HEK293 (cell line): Measurements from ENCODE around the gene TTLL12.
A peak's percentile ranks its signal among the peaks of the same experiment; 100 is the strongest.

Experiments used
- KLF16 ChIP-seq: fragments of 450-650 bp; formaldehyde crosslinking; IDR thresholded peaks from 2 replicates; pipeline ENCODE4 v1.5.1; 2017; ENCODE audit warnings: missing biosample characterization, missing genetic modification characterization
- SETDB1 ChIP-seq: IDR thresholded peaks from one replicate; pipeline ENCODE4 v1.6.1; 2017; ENCODE audit warnings: mild to moderate bottlenecking, low read length, moderate library complexity, mixed read lengths; ENCODE audit not compliant: insufficient read length
- SP2 ChIP-seq: fragments of 450-650 bp; formaldehyde crosslinking; IDR thresholded peaks from 2 replicates; pipeline ENCODE4 v1.5.1; 2016; ENCODE audit warnings: missing biosample characterization, missing genetic modification characterization
- WT1 ChIP-seq: fragments of 450-650 bp; formaldehyde crosslinking; IDR thresholded peaks from 2 replicates; pipeline ENCODE4 v1.5.1; 2016; ENCODE audit warnings: missing biosample characterization, missing genetic modification characterization
- YY1 ChIP-seq: fragments of 450-650 bp; formaldehyde crosslinking; IDR thresholded peaks from 2 replicates; pipeline ENCODE4 v1.5.1; 2018; ENCODE audit warnings: missing biosample characterization, missing genetic modification characterization
- ZBTB17 ChIP-seq: fragments of 450-650 bp; formaldehyde crosslinking; IDR thresholded peaks from 2 replicates; pipeline ENCODE4 v1.5.1; 2016; ENCODE audit warnings: missing biosample characterization, missing genetic modification characterization
- ZBTB7A ChIP-seq: fragments of 450-650 bp; formaldehyde crosslinking; IDR thresholded peaks from 2 replicates; pipeline ENCODE4 v1.5.1; 2016; ENCODE audit warnings: low read depth, missing biosample characterization, missing genetic modification characterization
- ZFP69B ChIP-seq: fragments of 450-650 bp; formaldehyde crosslinking; IDR thresholded peaks from 2 replicates; pipeline ENCODE4 v1.5.1; 2016; ENCODE audit warnings: missing biosample characterization, missing genetic modification characterization
- ZNF146 ChIP-seq: fragments of 450-650 bp; formaldehyde crosslinking; IDR thresholded peaks from 2 replicates; pipeline ENCODE4 v1.5.1; 2016; ENCODE audit warnings: missing biosample characterization, missing genetic modification characterization
- ZNF175 ChIP-seq: fragments of 450-650 bp; formaldehyde crosslinking; IDR thresholded peaks from 2 replicates; pipeline ENCODE4 v1.5.1; 2016; ENCODE audit warnings: missing biosample characterization, missing genetic modification characterization
- ZNF23 ChIP-seq: fragments of 450-650 bp; formaldehyde crosslinking; IDR thresholded peaks from 2 replicates; pipeline ENCODE4 v1.5.1; 2016; ENCODE audit warnings: missing biosample characterization, missing genetic modification characterization, borderline replicate concordance
- ZNF24 ChIP-seq: fragments of 450-650 bp; formaldehyde crosslinking; IDR thresholded peaks from 2 replicates; pipeline ENCODE4 v1.5.1; 2016; ENCODE audit warnings: missing biosample characterization, missing genetic modification characterization
- ZNF341 ChIP-seq: fragments of 450-650 bp; formaldehyde crosslinking; IDR thresholded peaks from 2 replicates; pipeline ENCODE4; 2016; ENCODE audit warnings: low read depth, missing biosample characterization, missing genetic modification characterization
- ZNF366 ChIP-seq: fragments of 450-650 bp; formaldehyde crosslinking; conservative IDR thresholded peaks from 2 replicates; pipeline ENCODE4 v1.5.1; 2016; ENCODE audit warnings: missing biosample characterization, missing genetic modification characterization
- ZNF423 ChIP-seq: fragments of 450-650 bp; formaldehyde crosslinking; IDR thresholded peaks from 2 replicates; pipeline ENCODE4 v1.5.1; 2016; ENCODE audit warnings: missing biosample characterization, missing genetic modification characterization
- ZNF529 ChIP-seq: fragments of 450-650 bp; formaldehyde crosslinking; IDR thresholded peaks from 2 replicates; pipeline ENCODE4 v1.5.1; 2017; ENCODE audit warnings: missing genetic modification characterization, missing biosample characterization; ENCODE audit not compliant: insufficient replicate concordance
- ZNF76 ChIP-seq: fragments of 450-650 bp; formaldehyde crosslinking; IDR thresholded peaks from 2 replicates; pipeline ENCODE4; 2016; ENCODE audit warnings: low read depth, missing biosample characterization, missing genetic modification characterization, borderline replicate concordance
- ZNF792 ChIP-seq: fragments of 450-650 bp; formaldehyde crosslinking; IDR thresholded peaks from 2 replicates; pipeline ENCODE4 v1.5.1; 2016; ENCODE audit warnings: missing biosample characterization, missing genetic modification characterization
- TF ChIP-seq, protein P1 (sequence below): fragments of 450-650 bp; formaldehyde crosslinking; IDR thresholded peaks from 2 replicates; pipeline ENCODE4; 2016; ENCODE audit warnings: missing biosample characterization, missing genetic modification characterization
- TF ChIP-seq, protein P2 (sequence below): fragments of 450-650 bp; formaldehyde crosslinking; IDR thresholded peaks from 2 replicates; pipeline ENCODE4 v1.5.1; 2016; ENCODE audit warnings: missing biosample characterization, missing genetic modification characterization, borderline replicate concordance
- TF ChIP-seq, protein P3 (sequence below): fragments of 450-650 bp; formaldehyde crosslinking; IDR thresholded peaks from 2 replicates; pipeline ENCODE4 v1.5.1; 2016; ENCODE audit warnings: missing biosample characterization, missing genetic modification characterization
- TF ChIP-seq, protein P4 (sequence below): fragments of 450-650 bp; formaldehyde crosslinking; IDR thresholded peaks from 2 replicates; pipeline ENCODE4 v1.5.1; 2016; ENCODE audit warnings: missing biosample characterization, missing genetic modification characterization
- TF ChIP-seq, protein P5 (sequence below): fragments of 450-650 bp; formaldehyde crosslinking; IDR thresholded peaks from 2 replicates; pipeline ENCODE4 v1.5.1; 2017; ENCODE audit warnings: missing biosample characterization, missing genetic modification characterization
- TF ChIP-seq, protein P6 (sequence below): fragments of 450-650 bp; IDR thresholded peaks from 2 replicates; pipeline ENCODE4 v1.5.1; 2018; ENCODE audit warnings: missing biosample characterization, missing genetic modification characterization
- TF ChIP-seq, protein P7 (sequence below): fragments of 450-650 bp; formaldehyde crosslinking; IDR thresholded peaks from 2 replicates; pipeline ENCODE4 v1.5.1; 2016; ENCODE audit warnings: missing biosample characterization, missing genetic modification characterization, borderline replicate concordance

TTLL12 gene

DNA sequence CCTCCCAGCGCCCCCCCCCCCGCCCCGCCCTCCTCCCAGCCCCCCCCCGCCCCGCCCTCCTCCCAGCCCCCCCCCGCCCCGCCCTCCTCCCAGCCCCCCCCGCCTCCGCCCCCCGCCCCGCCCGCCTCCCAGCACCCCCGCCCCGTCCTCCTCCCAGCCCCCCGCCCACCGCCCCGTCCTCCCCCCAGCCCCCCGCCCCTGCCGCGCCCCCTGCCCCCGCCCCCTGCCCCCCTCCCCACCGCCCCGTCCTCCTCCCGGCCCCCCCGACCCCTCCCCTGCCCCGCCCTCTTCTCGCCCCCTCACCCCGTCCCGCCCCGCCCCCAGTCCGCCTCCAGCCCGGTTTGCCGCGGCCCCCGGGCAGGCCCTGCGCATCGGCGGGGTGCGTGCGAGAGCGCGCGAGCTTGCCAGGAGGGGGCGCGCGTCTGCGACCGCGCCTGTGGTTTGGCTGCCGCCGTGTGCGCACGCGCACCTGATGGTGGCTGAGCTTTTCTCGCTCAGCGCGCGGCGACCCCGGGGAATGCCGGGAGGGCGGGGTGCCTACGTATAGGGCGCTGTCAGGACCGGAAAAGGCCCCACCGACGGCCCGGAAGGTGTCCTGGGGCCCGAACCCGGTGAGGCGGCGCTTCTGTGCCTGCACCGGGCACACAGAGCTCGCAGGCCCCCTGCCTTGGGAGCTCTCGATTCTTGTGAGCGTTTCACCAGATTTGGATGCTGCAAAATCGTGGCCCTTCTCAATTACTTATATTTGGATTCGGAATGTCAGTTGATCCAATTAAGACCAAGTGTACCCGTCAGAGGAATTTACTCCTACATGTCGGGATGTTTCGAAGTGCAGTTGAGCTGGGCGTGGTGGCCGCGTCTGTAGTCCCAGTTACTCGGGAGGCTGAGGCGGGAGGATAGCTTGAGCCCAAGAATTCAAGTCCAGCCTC, 501 bp upstream of the TTLL12 start (continued):
- TF ChIP-seq, protein P1, sequence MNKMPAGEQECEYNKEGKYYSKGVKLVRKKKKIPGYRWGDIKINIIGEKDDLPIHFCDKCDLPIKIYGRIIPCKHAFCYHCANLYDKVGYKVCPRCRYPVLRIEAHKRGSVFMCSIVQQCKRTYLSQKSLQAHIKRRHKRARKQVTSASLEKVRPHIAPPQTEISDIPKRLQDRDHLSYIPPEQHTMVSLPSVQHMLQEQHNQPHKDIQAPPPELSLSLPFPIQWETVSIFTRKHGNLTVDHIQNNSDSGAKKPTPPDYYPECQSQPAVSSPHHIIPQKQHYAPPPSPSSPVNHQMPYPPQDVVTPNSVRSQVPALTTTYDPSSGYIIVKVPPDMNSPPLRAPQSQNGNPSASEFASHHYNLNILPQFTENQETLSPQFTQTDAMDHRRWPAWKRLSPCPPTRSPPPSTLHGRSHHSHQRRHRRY (tag by site-specific recombination): no peak
- no peak for TF ChIP-seq ZNF175
- TF ChIP-seq, protein P2, sequence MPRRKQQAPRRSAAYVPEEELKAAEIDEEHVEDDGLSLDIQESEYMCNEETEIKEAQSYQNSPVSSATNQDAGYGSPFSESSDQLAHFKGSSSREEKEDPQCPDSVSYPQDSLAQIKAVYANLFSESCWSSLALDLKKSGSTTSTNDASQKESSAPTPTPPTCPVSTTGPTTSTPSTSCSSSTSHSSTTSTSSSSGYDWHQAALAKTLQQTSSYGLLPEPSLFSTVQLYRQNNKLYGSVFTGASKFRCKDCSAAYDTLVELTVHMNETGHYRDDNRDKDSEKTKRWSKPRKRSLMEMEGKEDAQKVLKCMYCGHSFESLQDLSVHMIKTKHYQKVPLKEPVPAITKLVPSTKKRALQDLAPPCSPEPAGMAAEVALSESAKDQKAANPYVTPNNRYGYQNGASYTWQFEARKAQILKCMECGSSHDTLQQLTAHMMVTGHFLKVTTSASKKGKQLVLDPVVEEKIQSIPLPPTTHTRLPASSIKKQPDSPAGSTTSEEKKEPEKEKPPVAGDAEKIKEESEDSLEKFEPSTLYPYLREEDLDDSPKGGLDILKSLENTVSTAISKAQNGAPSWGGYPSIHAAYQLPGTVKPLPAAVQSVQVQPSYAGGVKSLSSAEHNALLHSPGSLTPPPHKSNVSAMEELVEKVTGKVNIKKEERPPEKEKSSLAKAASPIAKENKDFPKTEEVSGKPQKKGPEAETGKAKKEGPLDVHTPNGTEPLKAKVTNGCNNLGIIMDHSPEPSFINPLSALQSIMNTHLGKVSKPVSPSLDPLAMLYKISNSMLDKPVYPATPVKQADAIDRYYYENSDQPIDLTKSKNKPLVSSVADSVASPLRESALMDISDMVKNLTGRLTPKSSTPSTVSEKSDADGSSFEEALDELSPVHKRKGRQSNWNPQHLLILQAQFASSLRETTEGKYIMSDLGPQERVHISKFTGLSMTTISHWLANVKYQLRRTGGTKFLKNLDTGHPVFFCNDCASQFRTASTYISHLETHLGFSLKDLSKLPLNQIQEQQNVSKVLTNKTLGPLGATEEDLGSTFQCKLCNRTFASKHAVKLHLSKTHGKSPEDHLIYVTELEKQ: no peak
- TF ChIP-seq, protein P3, sequence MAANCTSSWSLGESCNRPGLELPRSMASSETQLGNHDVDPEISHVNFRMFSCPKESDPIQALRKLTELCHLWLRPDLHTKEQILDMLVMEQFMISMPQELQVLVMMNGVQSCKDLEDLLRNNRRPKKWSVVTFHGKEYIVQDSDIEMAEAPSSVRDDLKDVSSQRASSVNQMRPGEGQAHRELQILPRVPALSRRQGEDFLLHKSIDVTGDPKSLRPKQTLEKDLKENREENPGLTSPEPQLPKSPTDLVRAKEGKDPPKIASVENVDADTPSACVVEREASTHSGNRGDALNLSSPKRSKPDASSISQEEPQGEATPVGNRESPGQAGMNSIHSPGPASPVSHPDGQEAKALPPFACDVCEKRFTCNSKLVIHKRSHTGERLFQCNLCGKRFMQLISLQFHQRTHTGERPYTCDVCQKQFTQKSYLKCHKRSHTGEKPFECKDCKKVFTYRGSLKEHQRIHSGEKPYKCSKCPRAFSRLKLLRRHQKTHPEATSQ (tag by site-specific recombination): peak; percentile 70
- TF ChIP-seq ZNF423 (tag by site-specific recombination): no peak
- peak; percentile 53 for TF ChIP-seq WT1 (tag by site-specific recombination)
- no peak for TF ChIP-seq ZNF529 (tag by site-specific recombination)
- TF ChIP-seq ZNF76 (tag by site-specific recombination): peak; percentile 95
- no peak for TF ChIP-seq ZNF341 (tag by site-specific recombination)
- TF ChIP-seq ZFP69B (tag by site-specific recombination): peak; percentile 98
- no peak for TF ChIP-seq ZNF792 (tag by site-specific recombination)
- no peak for TF ChIP-seq SETDB1
- peak; percentile 82 for TF ChIP-seq ZBTB17 (tag by site-specific recombination)
- TF ChIP-seq KLF16: peak; percentile 81
- TF ChIP-seq SP2 (tag by site-specific recombination): peak; percentile 76
- TF ChIP-seq, protein P4, sequence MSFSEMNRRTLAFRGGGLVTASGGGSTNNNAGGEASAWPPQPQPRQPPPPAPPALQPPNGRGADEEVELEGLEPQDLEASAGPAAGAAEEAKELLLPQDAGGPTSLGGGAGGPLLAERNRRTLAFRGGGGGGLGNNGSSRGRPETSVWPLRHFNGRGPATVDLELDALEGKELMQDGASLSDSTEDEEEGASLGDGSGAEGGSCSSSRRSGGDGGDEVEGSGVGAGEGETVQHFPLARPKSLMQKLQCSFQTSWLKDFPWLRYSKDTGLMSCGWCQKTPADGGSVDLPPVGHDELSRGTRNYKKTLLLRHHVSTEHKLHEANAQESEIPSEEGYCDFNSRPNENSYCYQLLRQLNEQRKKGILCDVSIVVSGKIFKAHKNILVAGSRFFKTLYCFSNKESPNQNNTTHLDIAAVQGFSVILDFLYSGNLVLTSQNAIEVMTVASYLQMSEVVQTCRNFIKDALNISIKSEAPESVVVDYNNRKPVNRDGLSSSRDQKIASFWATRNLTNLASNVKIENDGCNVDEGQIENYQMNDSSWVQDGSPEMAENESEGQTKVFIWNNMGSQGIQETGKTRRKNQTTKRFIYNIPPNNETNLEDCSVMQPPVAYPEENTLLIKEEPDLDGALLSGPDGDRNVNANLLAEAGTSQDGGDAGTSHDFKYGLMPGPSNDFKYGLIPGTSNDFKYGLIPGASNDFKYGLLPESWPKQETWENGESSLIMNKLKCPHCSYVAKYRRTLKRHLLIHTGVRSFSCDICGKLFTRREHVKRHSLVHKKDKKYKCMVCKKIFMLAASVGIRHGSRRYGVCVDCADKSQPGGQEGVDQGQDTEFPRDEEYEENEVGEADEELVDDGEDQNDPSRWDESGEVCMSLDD (tag by site-specific recombination): peak; percentile 91
- TF ChIP-seq, protein P5, sequence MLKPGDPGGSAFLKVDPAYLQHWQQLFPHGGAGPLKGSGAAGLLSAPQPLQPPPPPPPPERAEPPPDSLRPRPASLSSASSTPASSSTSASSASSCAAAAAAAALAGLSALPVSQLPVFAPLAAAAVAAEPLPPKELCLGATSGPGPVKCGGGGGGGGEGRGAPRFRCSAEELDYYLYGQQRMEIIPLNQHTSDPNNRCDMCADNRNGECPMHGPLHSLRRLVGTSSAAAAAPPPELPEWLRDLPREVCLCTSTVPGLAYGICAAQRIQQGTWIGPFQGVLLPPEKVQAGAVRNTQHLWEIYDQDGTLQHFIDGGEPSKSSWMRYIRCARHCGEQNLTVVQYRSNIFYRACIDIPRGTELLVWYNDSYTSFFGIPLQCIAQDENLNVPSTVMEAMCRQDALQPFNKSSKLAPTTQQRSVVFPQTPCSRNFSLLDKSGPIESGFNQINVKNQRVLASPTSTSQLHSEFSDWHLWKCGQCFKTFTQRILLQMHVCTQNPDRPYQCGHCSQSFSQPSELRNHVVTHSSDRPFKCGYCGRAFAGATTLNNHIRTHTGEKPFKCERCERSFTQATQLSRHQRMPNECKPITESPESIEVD (tag by site-specific recombination): no peak
- TF ChIP-seq YY1 (tag by site-specific recombination): peak; percentile 38; the same call in 1 of the 2 replicates
- TF ChIP-seq ZNF146: no peak
- TF ChIP-seq ZBTB7A: 0 out of 2 replicates have a peak, but pooled peaks have one; percentile 64
- TF ChIP-seq, protein P6, sequence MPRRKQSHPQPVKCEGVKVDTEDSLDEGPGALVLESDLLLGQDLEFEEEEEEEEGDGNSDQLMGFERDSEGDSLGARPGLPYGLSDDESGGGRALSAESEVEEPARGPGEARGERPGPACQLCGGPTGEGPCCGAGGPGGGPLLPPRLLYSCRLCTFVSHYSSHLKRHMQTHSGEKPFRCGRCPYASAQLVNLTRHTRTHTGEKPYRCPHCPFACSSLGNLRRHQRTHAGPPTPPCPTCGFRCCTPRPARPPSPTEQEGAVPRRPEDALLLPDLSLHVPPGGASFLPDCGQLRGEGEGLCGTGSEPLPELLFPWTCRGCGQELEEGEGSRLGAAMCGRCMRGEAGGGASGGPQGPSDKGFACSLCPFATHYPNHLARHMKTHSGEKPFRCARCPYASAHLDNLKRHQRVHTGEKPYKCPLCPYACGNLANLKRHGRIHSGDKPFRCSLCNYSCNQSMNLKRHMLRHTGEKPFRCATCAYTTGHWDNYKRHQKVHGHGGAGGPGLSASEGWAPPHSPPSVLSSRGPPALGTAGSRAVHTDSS (tag by site-specific recombination): no peak
- TF ChIP-seq ZNF24 (tag by site-specific recombination): peak; percentile 81
- no peak for TF ChIP-seq ZNF366 (tag by site-specific recombination)
- TF ChIP-seq ZNF23 (tag by site-specific recombination): no peak
- TF ChIP-seq, protein P7, sequence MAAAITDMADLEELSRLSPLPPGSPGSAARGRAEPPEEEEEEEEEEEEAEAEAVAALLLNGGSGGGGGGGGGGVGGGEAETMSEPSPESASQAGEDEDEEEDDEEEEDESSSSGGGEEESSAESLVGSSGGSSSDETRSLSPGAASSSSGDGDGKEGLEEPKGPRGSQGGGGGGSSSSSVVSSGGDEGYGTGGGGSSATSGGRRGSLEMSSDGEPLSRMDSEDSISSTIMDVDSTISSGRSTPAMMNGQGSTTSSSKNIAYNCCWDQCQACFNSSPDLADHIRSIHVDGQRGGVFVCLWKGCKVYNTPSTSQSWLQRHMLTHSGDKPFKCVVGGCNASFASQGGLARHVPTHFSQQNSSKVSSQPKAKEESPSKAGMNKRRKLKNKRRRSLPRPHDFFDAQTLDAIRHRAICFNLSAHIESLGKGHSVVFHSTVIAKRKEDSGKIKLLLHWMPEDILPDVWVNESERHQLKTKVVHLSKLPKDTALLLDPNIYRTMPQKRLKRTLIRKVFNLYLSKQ (tag by site-specific recombination): no peak
